NB4 (cell line): ENCODE measurements around the gene SPACA6.

Experiments used
- POLR2A ChIP-seq: IDR thresholded peaks from 2 replicates; pipeline ENCODE4 v1.6.1; 2011; ENCODE audit warnings: mild to moderate bottlenecking; ENCODE audit not compliant: insufficient read length; ENCODE audit errors: extremely low read depth
- TF ChIP-seq, protein P1 (sequence below): IDR thresholded peaks from one replicate; pipeline ENCODE4 v1.5.1; 2012; ENCODE audit warnings: low read depth, low read length

DNA sequence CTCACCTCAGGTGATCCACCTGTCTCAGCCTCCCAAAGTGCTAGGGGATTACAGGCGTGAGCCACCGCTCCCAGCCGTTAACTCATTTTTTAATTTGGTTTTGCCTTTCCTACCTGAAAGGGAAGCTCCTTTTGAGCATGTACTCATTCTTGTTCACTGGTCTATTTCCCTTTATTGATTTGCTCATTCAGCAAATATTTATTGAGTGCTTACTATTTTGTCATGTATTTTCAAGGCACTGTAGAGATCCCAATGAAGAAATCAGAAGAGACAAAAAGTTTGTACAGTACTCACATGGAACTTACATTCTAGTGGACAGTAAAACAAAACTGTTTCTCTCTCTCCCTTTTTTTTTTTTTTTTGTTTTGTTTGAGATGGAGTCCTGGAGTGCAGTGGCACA, 13.8 kb downstream of the SPACA6 start:
- no peak for TF ChIP-seq POLR2A
- TF ChIP-seq, protein P1, sequence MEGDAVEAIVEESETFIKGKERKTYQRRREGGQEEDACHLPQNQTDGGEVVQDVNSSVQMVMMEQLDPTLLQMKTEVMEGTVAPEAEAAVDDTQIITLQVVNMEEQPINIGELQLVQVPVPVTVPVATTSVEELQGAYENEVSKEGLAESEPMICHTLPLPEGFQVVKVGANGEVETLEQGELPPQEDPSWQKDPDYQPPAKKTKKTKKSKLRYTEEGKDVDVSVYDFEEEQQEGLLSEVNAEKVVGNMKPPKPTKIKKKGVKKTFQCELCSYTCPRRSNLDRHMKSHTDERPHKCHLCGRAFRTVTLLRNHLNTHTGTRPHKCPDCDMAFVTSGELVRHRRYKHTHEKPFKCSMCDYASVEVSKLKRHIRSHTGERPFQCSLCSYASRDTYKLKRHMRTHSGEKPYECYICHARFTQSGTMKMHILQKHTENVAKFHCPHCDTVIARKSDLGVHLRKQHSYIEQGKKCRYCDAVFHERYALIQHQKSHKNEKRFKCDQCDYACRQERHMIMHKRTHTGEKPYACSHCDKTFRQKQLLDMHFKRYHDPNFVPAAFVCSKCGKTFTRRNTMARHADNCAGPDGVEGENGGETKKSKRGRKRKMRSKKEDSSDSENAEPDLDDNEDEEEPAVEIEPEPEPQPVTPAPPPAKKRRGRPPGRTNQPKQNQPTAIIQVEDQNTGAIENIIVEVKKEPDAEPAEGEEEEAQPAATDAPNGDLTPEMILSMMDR: no peak
